GM19372 (cell line): ENCODE measurements around the gene AMPD3.

Experiments
- ATAC-seq: cut with Tn5 transposase; IDR thresholded peaks from one replicate; pipeline ENCODE4 v1.9.1; 2021; ENCODE audit warnings: mild to moderate bottlenecking, low read depth, moderate library complexity; ENCODE audit not compliant: unreplicated experiment

Gene AMPD3

GRCh38 chr11:10459029-10459970, 4.2 kb downstream of the AMPD3 start:
- peak; percentile 43 for ATAC-seq

DNA sequence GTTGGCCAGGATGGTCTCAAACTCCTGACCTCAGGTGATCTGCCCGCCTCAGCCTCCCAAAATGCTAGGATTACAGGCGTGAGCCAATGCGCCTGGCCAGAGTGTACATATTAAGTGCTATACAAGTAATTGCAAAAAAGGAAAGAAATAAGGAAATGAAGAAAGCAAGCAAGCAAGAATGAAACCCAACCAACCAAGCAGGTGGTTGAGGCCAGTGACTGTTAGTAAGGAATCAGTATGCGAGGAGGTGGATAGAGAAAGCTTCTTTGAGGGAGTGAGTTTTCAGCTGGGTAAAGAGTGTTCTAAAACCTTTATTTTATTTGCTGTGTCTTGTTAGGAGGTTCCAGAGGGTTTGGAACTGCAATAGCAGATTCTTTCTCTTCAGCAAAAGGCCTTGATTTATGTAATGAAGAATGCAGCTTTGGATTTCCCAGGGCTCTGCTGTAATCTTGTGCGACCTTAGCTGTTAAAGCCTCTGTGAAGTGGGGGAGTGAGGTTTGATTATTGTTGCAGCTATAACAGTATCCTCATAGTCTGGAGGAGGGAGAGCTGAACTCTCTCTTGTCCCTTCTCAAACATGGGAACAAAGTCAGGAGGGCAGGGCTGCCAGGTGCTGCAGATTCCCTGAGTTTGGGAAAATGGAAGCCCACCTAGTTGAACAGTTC, 5.7 kb downstream of the AMPD3 start:
- ATAC-seq: no peak

GRCh38 chr11:10461276-10461790, 6.3 kb downstream of the AMPD3 start:
- ATAC-seq: no peak

DNA sequence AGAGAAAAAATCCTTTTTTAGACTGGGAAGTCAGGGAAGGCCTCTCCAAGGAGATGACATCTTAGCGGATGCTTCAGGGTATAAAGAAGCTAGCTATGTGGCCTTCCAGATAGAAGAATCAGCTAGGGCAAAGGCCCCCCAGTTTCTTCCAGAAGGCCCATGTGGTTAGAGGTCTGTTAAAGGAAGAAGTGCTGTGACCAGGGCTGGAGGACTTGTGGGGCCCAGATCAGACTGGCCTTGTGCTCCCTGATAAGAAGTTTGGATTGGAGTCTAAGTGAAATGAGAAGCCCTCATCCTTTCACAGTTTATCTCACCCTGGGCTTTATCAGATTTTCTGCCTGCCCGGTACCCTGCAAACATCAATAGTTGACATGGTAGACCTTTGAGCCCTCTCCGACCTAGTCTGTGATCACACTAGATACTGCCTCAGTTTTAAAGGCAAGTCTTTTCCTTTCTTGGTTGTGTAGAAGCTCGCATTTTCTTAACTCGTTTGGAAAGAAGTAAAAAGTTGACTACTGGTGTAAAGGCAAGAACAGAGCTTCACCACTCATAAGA, 7.8 kb downstream of the AMPD3 start:
- ATAC-seq: no peak

- no peak for ATAC-seq
These were observed 18.3 kb downstream of the AMPD3 start for GRCh38 chr11:10473371-10473770.

DNA sequence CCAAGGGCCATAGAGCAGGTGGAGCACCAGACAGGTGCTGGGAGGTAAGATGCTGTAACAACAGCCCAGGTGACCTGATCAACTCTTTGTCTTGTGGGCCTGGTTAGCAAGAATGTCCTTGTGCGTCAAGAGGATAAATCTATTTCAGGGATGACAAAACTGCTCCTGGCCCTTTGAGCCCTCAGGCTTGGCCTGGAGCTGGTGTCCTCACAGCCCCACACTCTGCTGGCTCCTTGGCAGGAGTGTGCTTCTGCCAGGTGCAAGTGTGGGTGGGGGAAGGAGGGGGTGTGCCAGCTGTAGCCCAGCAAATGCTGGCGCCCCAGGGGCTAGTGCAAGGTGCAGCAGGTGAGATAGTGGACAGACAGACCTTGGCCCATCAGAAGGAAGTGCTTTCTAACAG, 19.5 kb downstream of the AMPD3 start:
- no peak for ATAC-seq

DNA sequence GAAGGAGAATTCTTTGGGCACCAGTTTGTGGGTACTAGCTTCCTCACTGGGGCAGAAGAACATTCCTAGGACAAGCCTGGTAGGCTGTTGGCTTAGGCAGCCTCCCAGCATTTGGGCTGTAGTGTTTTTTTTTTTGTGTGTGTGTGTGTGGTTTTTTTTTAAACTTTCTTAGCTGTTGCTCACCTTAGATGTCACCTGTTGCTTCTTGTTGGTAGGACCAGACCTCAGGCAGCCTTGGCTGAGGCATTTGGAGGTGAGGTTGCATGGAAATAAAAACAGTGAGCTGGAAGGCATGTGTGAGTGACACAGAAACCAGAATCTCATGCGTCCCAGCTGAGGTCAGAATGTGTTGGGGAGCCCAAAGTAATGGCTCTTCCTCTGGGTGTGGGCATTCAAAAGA, 21.3 kb downstream of the AMPD3 start:
- ATAC-seq: no peak

DNA sequence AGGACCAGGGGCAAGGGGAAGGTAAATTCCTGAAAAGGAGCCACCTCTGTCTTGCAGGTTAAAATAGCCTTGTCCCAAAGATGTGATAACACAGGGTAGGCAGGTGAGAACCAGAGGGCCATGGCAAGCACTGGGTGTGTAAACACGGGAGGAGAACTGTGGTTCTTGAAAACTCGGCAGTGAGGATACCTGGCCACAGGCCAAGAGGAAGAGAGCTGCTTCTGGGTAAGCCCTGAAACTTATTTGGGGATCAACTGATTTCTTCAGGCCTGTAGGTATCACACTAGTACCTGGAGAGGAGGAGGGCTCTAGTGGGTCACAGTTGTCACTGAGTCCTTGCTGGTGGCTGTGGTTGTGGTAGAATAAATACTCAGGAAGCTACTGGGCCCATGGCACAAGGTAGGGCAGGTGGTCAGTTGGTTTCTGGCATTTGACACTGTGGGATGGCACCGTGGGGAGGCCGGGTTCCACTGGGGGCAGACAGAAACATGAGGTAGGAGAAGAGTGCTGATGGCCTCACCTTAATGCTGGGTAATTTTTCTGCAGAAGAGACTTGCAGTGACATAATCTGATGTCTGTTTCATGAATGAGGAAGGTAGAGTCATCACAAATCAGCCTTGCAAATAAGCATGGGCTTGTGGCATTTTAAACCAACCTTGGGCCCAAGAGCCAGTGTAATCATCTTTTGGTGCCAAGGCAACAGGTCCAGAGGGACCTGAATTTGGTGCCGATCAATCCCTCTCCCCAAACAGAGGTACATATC, 22.0 kb downstream of the AMPD3 start:
- no peak for ATAC-seq

- no peak for ATAC-seq
These were observed 22.6 kb downstream of the AMPD3 start for GRCh38 chr11:10477690-10478046.

GRCh38 chr11:10478066-10478465, 23.0 kb downstream of the AMPD3 start:
- no peak for ATAC-seq

DNA sequence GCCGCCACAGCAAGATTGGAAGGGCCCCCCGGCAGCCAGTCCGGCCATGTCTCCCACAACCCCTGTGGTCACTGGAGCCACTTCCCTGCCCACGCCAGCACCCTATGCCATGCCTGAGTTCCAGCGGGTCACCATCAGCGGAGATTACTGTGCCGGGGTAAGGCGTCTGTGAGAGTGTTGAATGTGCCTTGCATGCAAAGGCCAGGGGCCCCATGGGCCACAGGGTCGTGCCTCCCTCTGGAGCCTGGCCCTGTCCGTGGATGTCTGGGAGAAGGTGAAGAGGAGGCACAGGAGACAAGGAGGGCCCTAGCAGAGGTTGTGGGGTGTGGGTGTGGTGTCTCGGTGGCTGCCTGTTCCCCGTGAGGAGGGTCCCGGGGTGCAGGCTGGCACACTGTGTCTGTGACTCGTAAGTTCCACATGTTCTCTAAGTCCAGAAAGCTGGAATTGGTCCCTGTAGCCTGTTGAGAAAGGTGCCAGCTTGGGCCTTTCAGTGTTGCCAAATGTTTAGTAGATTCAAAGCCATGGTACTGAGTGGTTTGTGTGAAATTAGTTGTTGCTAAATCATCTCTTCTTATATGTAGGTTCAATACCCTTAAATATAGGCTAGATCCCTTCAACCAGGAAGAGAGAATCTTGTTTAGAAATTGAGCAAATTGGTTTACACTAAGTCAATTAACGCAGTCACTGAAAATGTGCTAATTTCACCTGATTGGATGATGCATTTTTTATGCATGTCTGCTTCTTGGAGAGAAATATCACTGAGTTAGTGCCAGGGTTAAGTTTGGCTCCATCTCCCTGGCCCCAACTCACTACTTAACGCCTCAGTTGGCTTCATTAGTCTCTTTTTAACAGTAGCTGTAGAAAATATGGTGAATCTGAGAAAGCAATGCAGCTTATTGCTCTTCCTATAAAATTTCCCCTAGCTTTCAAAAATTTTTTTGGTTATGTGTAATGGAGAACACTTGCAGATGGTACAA, 23.8 kb downstream of the AMPD3 start:
- no peak for ATAC-seq

DNA sequence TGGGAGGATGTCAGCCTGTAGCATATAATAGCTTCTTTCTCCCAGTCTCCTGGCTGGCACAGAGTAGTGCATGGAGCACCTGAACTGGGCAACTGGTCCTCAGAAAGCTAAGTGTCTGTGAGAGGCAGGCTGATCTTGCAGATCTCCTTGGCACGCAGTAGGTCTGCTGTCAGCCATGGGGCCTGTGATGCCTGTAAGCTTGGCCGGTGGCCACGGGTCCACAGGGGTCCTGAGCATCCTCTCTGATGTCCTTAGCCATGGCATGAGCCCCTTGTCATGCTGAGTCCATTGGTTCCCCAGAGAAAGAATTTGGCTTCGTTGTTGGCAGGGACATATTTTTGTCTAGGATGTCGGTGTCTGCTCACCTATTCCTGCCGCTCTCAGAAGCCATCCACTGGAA, 25.0 kb downstream of the AMPD3 start:
- ATAC-seq: no peak

- no peak for ATAC-seq
These were observed 25.7 kb downstream of the AMPD3 start for GRCh38 chr11:10480760-10481159.

GRCh38 chr11:10481560-10482349, 26.7 kb downstream of the AMPD3 start:
- no peak for ATAC-seq

- no peak for ATAC-seq
These were observed 28.1 kb downstream of the AMPD3 start for GRCh38 chr11:10483174-10483573.

GRCh38 chr11:10483584-10483983, 28.5 kb downstream of the AMPD3 start:
- no peak for ATAC-seq

DNA sequence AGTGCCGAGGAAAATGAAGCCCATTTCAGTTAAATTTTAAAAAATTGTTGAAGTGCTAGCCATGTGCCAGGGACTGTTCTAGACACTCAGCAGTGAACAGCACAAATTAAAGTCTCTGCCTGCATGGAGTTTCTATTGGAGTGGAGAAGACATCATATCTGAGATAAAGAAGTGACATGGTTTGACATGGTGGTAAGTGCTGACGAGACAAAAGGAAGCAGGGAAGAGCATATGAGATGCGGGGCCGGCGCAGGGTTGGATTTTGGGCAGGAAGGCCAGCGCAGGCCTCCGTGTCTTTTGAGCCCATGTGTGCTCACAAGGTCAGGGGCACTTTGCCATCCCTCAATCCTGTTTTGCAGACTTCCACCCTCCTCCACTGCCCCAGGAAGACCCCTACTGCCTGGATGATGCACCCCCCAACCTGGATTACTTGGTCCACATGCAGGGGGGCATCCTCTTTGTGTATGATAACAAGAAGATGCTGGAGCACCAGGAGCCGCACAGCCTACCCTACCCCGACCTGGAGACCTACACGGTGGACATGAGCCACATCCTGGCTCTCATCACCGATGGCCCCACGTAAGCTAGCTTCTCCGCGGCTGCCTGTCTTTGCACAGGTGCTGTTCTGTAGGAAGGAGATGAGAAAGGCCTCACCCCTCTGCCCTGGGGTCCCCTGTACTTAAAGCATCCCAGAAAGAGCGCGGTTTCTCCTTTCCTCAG, 29.6 kb downstream of the AMPD3 start:
- ATAC-seq: no peak

GRCh38 chr11:10485646-10486045, 30.6 kb downstream of the AMPD3 start:
- no peak for ATAC-seq
